Measurements from ENCODE around the gene RAB40B.

The RAB40B gene

GRCh38 chr17:82737967-82738877 lies 39.7 kb upstream of the RAB40B start:
- in situ Hi-C loops (cut with HindIII; ENCODE audit: low sequenced_read_pairs) = no loop called here
- DNase-seq (ENCODE audit: low read depth, low spot score) = no peak
- H3K4me3 ChIP-seq (ENCODE audit: low read depth, low read length) = no peak overlapping the region
- TF ChIP-seq CTCF (IDR thresholded peaks at IDR 0.05; ENCODE audit: low read depth, low read length) = no peak

- DNase-seq (ENCODE audit: low read depth, low spot score) = no peak
- in situ Hi-C loops (cut with HindIII; ENCODE audit: low sequenced_read_pairs) = no loop called here
- H3K4me3 ChIP-seq (ENCODE audit: low read depth, low read length) = no peak overlapping the region
- no peak for TF ChIP-seq CTCF (IDR thresholded peaks at IDR 0.05; ENCODE audit: low read depth, low read length)
These were observed 38.1 kb upstream of the RAB40B start for GRCh38 chr17:82736511-82737185.

DNA sequence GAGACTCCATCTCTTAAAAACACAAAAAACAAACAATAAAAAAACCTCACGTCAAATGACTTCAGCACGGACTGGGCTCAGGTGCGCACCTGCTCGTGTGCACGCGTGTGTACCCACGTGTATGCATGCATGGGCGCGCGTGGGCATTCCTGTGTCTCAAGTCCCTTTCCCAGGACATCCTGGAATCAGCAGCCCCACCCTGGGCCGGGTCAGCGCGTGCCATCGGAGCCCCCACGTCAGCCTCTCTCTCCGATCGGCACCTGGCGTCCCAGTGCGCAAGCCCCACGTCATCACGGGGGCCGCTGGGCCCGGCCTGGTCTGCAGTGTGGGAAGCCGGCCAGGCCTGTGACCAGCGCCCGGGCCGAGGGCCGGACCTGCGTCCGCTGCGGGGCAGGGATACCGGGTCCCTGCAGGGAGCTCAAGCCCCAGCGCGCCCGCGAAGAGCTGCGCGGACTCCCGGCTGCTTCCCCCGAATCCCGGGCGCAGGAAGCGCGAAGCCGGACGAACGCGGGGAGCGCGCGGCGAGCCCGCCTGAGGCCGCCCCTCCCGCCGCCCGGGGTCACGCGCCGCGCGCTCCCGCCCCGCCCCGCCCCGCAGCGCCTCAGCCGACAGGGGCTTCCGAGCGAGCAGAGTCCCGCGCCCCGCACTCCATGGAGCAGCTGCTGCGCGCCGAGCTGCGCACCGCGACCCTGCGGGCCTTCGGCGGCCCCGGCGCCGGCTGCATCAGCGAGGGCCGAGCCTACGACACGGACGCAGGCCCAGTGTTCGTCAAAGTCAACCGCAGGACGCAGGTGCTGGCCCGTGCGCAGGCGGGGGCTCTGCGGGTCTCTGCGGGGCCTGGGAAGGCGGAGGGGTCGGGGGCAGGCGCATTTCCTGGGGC lies 36.7 kb upstream of the RAB40B start, which contains the start of gene FN3K:
FN3K (plus strand) TSS at position 629 of the 880 bp plus-strand sequence; CDS start at position 651, 22 bp downstream.
- TF ChIP-seq CTCF (IDR thresholded peaks at IDR 0.05; ENCODE audit: low read depth, low read length) = no peak
- in situ Hi-C loops (cut with HindIII; ENCODE audit: low sequenced_read_pairs) = no loop called here
- DNase-seq (ENCODE audit: low read depth, low spot score) = peak; percentile 70
- H3K4me3 ChIP-seq (ENCODE audit: low read depth, low read length) = peak within 1 kb of the TSS; percentile 46

DNA sequence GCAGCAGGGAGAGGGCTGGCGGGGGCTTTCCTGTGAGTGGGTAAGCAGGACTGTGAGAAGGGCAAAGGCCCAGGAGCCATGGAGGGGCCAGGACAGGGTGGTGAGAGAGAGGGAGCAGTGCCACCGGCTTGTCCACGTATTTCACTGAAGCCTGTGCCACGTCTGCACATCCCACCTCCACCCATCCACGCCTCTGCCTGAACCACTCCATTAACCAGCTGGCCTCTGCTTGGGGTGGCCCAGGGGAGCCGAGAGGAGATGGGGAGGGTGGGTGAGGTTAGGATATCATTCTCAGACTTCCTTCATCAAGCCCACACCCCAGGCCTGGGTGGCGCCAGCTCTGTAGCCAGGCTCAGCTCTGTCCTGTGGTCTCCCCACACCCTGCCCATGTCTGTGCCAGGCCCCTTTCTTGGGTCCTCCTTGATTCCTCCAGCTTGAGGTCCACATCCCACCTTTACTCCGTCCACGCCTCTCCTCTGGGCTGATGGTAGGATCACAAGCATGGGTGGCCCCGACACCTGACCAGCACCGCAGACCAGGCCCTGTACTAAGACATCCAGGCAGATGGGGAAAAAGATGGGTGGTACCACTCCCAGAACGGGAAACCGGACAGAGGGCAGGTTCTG lies 33.7 kb upstream of the RAB40B start:
- DNase-seq (ENCODE audit: low read depth, low spot score) = no peak
- in situ Hi-C loops (cut with HindIII; ENCODE audit: low sequenced_read_pairs) = no loop called here
- no peak for TF ChIP-seq CTCF (IDR thresholded peaks at IDR 0.05; ENCODE audit: low read depth, low read length)
- H3K4me3 ChIP-seq (ENCODE audit: low read depth, low read length) = no peak overlapping the region

DNA sequence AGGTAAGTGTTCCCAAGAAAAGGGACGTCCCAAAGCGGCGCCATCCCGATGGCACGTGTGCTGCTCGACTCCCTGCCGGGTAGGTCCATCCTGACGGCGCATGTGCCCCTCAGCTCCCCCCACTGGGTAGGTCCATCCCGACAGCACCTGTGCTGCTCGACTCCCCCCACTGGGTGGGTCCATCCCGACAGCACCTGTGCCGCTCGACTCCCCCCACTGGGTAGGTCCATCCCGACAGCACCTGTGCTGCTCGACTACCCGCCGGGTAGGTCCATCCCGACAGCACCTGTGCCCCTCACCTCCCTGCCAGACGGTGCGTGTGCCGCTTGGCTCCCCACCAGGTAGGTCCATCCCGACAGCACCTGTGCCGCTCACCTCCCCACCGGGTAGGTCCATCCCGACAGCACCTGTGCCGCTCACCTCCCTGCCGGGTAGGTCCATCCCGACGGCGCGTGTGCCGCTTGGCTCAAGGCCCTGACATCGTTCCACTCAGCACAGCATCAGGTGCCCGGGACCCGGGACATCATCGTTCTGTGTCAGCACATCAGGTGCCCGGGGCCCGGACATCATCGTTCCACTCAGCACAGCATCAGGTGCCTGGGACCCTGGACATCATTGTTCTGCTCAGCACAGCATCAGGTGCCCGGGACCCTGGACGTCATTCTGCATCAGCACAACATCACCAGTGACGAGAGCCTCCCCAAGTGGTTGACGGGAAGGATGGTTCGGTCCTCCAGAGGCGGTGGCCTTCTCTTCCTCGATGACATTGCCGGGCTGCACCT lies 31.2 kb upstream of the RAB40B start:
- no peak for TF ChIP-seq CTCF (IDR thresholded peaks at IDR 0.05; ENCODE audit: low read depth, low read length)
- H3K4me3 ChIP-seq (ENCODE audit: low read depth, low read length) = no peak overlapping the region
- DNase-seq (ENCODE audit: low read depth, low spot score) = no peak
- in situ Hi-C loops (cut with HindIII; ENCODE audit: low sequenced_read_pairs) = no loop called here

Data from astrocyte of the spinal cord (primary cell).